Heart right ventricle (tissue), 16 donors: ENCODE results near the gene NSD2. TPM values are rescaled to one million over a fixed set of nuclear protein-coding genes. Genes with fewer than 3 reads are reported as not detected.

Experiments used
- ATAC-seq, 8 donors: fragments of 200-7000 bp; cut with Tn5 transposase; one replicate each; pipeline ENCODE4 v1.9.1; 2020; ENCODE audit warnings: mild to moderate bottlenecking in 8 of 8, moderate library complexity in 8 of 8, moderate number of reproducible peaks in 1 of 8
- DNase-seq, 2 donors: peaks; one replicate each; pipeline ENCODE4 v3.0.0-alpha.2; 2020
- H3K27ac ChIP-seq, 10 donors: fragments of 200-600 bp; sonication (generic) in 2 of 10; one replicate each; pipeline versions ENCODE4 v1.5.0 to v1.8.0; 2020 to 2022; ENCODE audit warnings: mild to moderate bottlenecking in 3 of 10
- H3K27me3 ChIP-seq, 7 donors: fragments of 200-600 bp; one replicate each; pipeline ENCODE4 v1.8.0; 2021 to 2022; ENCODE audit warnings: mild to moderate bottlenecking in 2 of 7
- H3K36me3 ChIP-seq, 9 donors: fragments of 200-600 bp; sonication (generic) in 1 of 9; one replicate each; pipeline versions ENCODE4 v1.5.0 to v1.8.0; 2020 to 2022; ENCODE audit warnings: mild to moderate bottlenecking in 2 of 9
- H3K4me1 ChIP-seq, 9 donors: fragments of 200-600 bp; sonication (generic) in 1 of 9; one replicate each; pipeline versions ENCODE4 v1.5.0 to v1.8.0; 2020 to 2022; ENCODE audit warnings: mild to moderate bottlenecking in 4 of 9
- H3K4me3 ChIP-seq, 10 donors: fragments of 200-600 bp; sonication (generic) in 2 of 10; one replicate each; pipeline versions ENCODE4 v1.5.0 to v1.8.0; 2020 to 2022; ENCODE audit warnings: mild to moderate bottlenecking in 7 of 10, moderate library complexity in 2 of 10
- H3K9me3 ChIP-seq, 11 donors: fragments of 200-600 bp in 10 of 11; sonication (generic) in 2 of 11; one replicate each; pipeline versions ENCODE4 v1.5.0 to v1.8.0; 2013 to 2022; ENCODE audit warnings: mild to moderate bottlenecking in 2 of 11, control low read depth in 1 of 11, moderate library complexity in 1 of 11
- WGBS, 2 donors: extraction: QIAGEN DNeasy Blood & Tissue Kit; methylation state at CpG; one replicate each; pipeline ENCODE4 v1.1.7; 2013; ENCODE audit warnings: inconsistent platforms in 1 of 2; 5-methylcytosine and 5-hydroxymethylcytosine counted together
- intact Hi-C, 10 donors: fragments of 100-400 bp; cut with DNase I; formaldehyde crosslinking; loops; one replicate each; pipeline versions ENCODE4 v1.11.1 to v1.14.2; 2022
- polyA plus RNA-seq, 2 donors: library from polyadenylated mRNA; stranded (reverse); fragments of 200-250 nt; gene quantifications; one replicate each; pipeline ENCODE4 v1.2.3, GENCODE V29; 2013
- total RNA-seq, 10 donors: library from RNA; stranded (reverse); fragmentation: NEBNext Ultra II Directional in 3 of 10; extraction: Animal tissue kit (Norgen Biotek cat#: 25700) in 3 of 10; gene quantifications; one replicate each; pipeline versions ENCODE4 v1.2.1 to v1.2.4, GENCODE V29; 2021 to 2023
- TF ChIP-seq, protein P1 (sequence below), 9 donors: fragments of 200-600 bp; sonication (generic) in 2 of 9; IDR thresholded peaks; one replicate each; pipeline versions ENCODE4 v1.5.0 to v1.8.0; 2021 to 2022; ENCODE audit warnings: antibody characterized with exemption in 9 of 9, mild to moderate bottlenecking in 5 of 9, moderate library complexity in 1 of 9
- donor health status: Arrhythmogenic right ventricular cardiomyopathy.
- donor health status: ischemic (EF 13 %, LVEDD 7.1; RV severe dilation, severe dysfunction).
- donor health status: healthy with polysubstance abuse.
- donor health status: DM: no; HTN: yes; CAD: no.
- donor health status: DM: no; HTN: no; CAD: no.
- donor health status: ischemic (EF 25% LVEDD 6.9; RV normal size, moderate dysfunction).
- donor health status: ischemic (EF 25% LVEDD 5.7; RV mildly dilated, moderate dysfunction).
- donor health status: healthy.
- donor health status: DM: yes; HTN: yes; CAD: no.
- donor health status: Ischemic cardiomyopathy.
- donor health status: ischemic (EF 35%, LVEDD 5.7; RV mildly dilated, moderate dysfunction).
- donor health status: nonischemic (EF 11% LVEDD 7.7; RV severe dilation, severe dysfunction).
- donor health status: DM: yes; HTN: yes; CAD: no.
- donor health status: PGD.
- donor health status: ischemic (EF 29% LVEDD 5.4; RV normal size, mild dysfunction).
- donor health status: nonischemic (EF 23%, LVEDD 6.1; RV moderate dilation, normal function).

Gene NSD2
- total and polyA plus RNA-seq, 12 donors = 7.7 to 64.4 (median 44.5) TPM

DNA sequence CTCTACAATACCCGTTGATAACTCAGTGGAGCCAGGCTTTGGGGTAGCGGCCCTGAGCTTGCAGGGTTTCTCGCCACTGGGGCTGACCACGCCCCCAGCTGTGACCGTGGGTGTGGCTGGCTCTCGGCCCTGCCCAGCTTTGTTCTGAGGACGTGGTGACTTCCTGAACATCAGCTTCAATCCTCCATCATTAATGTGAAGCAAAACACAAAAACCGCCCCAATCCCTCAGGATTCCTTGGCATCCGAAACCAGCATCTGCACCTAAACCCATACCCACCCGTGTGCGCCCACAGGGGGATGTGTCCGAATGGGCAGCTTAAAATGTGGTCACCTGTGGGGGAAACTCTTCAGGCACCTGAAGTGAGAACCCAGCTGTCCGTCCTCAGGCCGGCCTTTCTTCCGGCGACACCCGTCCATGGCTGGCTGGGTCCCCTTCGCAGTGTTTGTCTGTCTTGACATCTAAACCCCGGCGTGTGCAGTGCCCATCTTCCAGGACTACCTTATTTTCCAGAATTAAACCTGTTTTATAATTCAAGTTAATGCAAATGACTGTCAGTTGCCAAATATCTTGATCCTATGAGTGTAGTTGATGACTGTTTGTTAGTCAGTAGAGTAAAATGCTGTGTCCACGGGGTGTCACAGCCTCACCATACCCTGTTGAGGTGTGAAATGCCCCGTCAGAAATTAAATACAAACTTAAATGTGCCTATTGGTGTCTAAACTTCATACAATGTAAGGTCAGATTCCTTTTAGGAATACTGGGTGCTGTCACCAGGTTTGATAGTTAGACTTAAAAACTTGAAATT is 110.3 kb downstream of the NSD2 start:
- Histone ChIP-seq H3K27me3 (no peaks in the 10 kb centered on the region), H3K4me1 (peaks cover 0 to 16% (median 8%) of the 10 kb centered on the region in 9 donors), H3K9me3 (no peaks in the 10 kb centered on the region), H3K27ac (no peak overlapping the region), H3K4me3 (no peak overlapping the region), H3K36me3 (peaks cover 6 to 100% (median 63%) of the 10 kb centered on the region in 9 donors)
- WGBS, 2 donors = 84 to 86% methylated on average over 22 of the region's 22 CpGs
- intact Hi-C loops = no loop called here
- DNase-seq (no peak), ATAC-seq (no peak)
- TF ChIP-seq, protein P1, sequence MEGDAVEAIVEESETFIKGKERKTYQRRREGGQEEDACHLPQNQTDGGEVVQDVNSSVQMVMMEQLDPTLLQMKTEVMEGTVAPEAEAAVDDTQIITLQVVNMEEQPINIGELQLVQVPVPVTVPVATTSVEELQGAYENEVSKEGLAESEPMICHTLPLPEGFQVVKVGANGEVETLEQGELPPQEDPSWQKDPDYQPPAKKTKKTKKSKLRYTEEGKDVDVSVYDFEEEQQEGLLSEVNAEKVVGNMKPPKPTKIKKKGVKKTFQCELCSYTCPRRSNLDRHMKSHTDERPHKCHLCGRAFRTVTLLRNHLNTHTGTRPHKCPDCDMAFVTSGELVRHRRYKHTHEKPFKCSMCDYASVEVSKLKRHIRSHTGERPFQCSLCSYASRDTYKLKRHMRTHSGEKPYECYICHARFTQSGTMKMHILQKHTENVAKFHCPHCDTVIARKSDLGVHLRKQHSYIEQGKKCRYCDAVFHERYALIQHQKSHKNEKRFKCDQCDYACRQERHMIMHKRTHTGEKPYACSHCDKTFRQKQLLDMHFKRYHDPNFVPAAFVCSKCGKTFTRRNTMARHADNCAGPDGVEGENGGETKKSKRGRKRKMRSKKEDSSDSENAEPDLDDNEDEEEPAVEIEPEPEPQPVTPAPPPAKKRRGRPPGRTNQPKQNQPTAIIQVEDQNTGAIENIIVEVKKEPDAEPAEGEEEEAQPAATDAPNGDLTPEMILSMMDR (IDR thresholded peaks at IDR 0.05) = no peak

DNA sequence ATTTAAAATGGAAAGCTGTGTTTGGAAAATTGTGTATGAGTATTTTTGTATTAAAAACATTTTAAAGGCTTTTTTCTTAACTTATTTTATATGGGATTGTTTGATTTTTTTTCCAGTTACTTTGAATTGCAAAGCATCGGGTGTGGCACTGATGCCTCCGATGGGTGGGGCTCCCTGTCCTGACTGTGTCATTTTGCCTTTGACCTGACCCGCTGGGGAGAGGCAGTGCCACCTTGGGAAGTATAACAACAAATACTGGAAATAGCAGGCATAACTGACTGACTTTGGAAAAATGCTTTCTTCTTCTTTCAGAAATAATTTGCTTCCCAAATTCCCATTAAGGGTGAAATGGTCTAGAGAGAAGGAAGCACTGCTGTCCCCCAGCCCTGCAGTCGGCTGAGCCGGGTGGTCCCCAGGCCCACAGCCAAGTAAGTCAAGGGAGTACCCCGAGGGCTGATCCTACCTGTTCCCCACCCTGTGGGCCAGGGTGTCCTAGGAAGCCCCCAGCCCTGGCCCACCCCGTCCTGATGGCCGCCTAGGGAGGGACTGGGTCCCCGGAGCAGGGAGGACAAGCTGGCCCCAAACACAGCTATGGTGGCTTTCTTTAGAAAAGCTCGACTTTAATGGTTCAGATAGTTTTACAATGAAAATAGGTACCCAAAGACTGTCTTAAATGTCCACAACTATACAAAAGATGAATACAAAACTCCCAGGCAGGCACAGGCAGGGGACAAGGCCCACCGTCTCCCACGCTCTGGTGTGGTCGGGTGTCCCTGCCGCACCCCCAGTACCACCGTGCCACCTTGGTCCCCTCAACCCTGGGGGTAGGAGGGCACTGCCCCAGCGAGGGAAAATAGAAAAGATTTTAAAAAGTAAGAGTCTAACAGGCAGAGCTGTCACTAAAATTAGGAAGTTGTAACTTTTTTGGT is 111.2 kb downstream of the NSD2 start:
- no peak for DNase-seq
- intact Hi-C loops = no loop called here
- no peak for ATAC-seq
- no peak overlapping the region for H3K4me3 ChIP-seq
- H3K4me1 ChIP-seq = peaks cover 0 to 16% (median 8%) of the 10 kb centered on the region in 9 donors
- 90 to 91% methylated on average over 16 of the region's 16 CpGs for WGBS, 2 donors
- no peaks in the 10 kb centered on the region for H3K27me3 ChIP-seq
- no peaks in the 10 kb centered on the region for H3K9me3 ChIP-seq
- H3K36me3 ChIP-seq = peaks cover 6 to 100% (median 62%) of the 10 kb centered on the region in 9 donors
- TF ChIP-seq, protein P1 (IDR thresholded peaks at IDR 0.05) = no peak
- H3K27ac ChIP-seq = peak overlapping the region in 1 of 10 donors; percentile 35

GRCh38 chr4:1983053-1983845 is 112.1 kb downstream of the NSD2 start:
- Histone ChIP-seq H3K27me3 (no peaks in the 10 kb centered on the region), H3K4me1 (peaks cover 0 to 16% (median 8%) of the 10 kb centered on the region in 9 donors), H3K36me3 (peaks cover 6 to 100% (median 67%) of the 10 kb centered on the region in 9 donors), H3K27ac (no peak overlapping the region), H3K9me3 (no peaks in the 10 kb centered on the region), H3K4me3 (no peak overlapping the region)
- intact Hi-C loops = no loop called here
- TF ChIP-seq, protein P1 (IDR thresholded peaks at IDR 0.05) = no peak
- ATAC-seq (peak in 2 of 8 donors; percentile 4 to 18), DNase-seq (no peak)
- WGBS, 2 donors = 93 to 94% methylated on average over 34 of the region's 34 CpGs
